Caki2 (cell line): Measurements from ENCODE around the gene MYCL. TPM values are rescaled to one million over a fixed set of nuclear protein-coding genes. Genes with fewer than 3 reads are reported as not detected.

ENCODE experiments used
- total RNA-seq: library from RNA; depleted of rRNA; stranded (reverse); fragments of >200 nt; shearing (Covaris generic); gene quantifications from 2 replicates; pipeline ENCODE4 v1.2.3, GENCODE V29; 2014; ENCODE audit warnings: low replicate concordance; rRNA removed

MYCL gene
- total RNA-seq, 1 experiment from 2014 or later: 1.0 TPM

Other genes starting within 250 kb of the MYCL start
- gene NT5C1A, start 229.8 kb downstream of the MYCL start, total RNA-seq: not detected in 2 replicates
- gene HPCAL4, start 210.5 kb downstream of the MYCL start, total RNA-seq: 0.03 TPM in 1 of 2 replicates, not detected in the other
- 50.3 and 55.9 TPM in 2 replicates for gene PPIE, start 163.0 kb downstream of the MYCL start, total RNA-seq
- 1.1 and 4.3 TPM in 2 replicates for gene OXCT2, start 130.6 kb downstream of the MYCL start, total RNA-seq
- 1.7 and 5.7 TPM in 2 replicates for gene BMP8B, start 113.1 kb downstream of the MYCL start, total RNA-seq
- gene TRIT1, start 18.4 kb downstream of the MYCL start, total RNA-seq: 16.3 and 21.7 TPM in 2 replicates
- 5.7 and 6.6 TPM in 2 replicates for gene MFSD2A, start 53.2 kb upstream of the MYCL start, total RNA-seq
- gene CAP1, start 138.8 kb upstream of the MYCL start, total RNA-seq: 116 and 154 TPM in 2 replicates
- gene PPT1, start 195.3 kb upstream of the MYCL start, total RNA-seq: 120 and 141 TPM in 2 replicates